IPS DF 6.9 (cell line): ENCODE measurements around the gene GFPT1.
A peak's percentile ranks its signal among the peaks of the same experiment; 100 is the strongest.
"Not testable (repeated sequence)": the region's sequence is repeated elsewhere in the genome, so short reads cannot be mapped to it uniquely, and the experiment has no call there.

Experiments
- DNase-seq: peaks from one replicate; pipeline ENCODE4 v3.0.0-alpha.2; 2013; ENCODE audit warnings: low read depth, low spot score
- H3K27ac ChIP-seq: one replicate; pipeline ENCODE4 v1.5.1; 2013; ENCODE audit warnings: low read length, control low read depth
- H3K27me3 ChIP-seq: 2 replicates; pipeline ENCODE4 v1.6.1; 2013; ENCODE audit warnings: mild to moderate bottlenecking, low read length; ENCODE audit not compliant: control insufficient read depth, insufficient read depth
- H3K36me3 ChIP-seq: 2 replicates; pipeline ENCODE4 v1.6.1; 2013; ENCODE audit warnings: low read length; ENCODE audit not compliant: control insufficient read depth, insufficient read depth
- H3K4me1 ChIP-seq: 2 replicates; pipeline ENCODE4 v1.6.1; 2013; ENCODE audit warnings: low read length; ENCODE audit not compliant: control insufficient read depth, insufficient read depth
- H3K4me3 ChIP-seq: 2 replicates; pipeline ENCODE4 v1.5.1; 2013; ENCODE audit warnings: mild to moderate bottlenecking, low read length
- H3K9me3 ChIP-seq: 2 replicates; pipeline ENCODE4 v1.6.1; 2013; ENCODE audit warnings: low read length, inconsistent platforms; ENCODE audit not compliant: control insufficient read depth, insufficient read depth
- WGBS: extraction: QIAGEN DNeasy Blood & Tissue Kit; methylation state at CpG from one replicate; pipeline ENCODE4 v1.1.7; 2013; ENCODE audit warnings: mixed read lengths, missing lambda C conversion rate; ENCODE audit not compliant: insufficient read length, insufficient coverage; 5-methylcytosine and 5-hydroxymethylcytosine counted together

GFPT1 gene

GRCh38 chr2:69386789-69387734 lies at the start of gene GFPT1:
Gene GFPT1, minus strand, starts transcription at chr2:69387227. Its CDS starts 156 bp downstream, at chr2:69387071.
- H3K4me1 ChIP-seq = no peaks in the 10 kb centered on the region
- H3K27me3 ChIP-seq = no peaks in the 10 kb centered on the region
- no peak within 1 kb of the TSS for H3K27ac ChIP-seq
- H3K4me3 ChIP-seq = peak within 1 kb of the TSS; percentile 99
- DNase-seq = peak; percentile 43
- no CpG with 5 or more reads among the region's 97 CpGs for WGBS
- no peaks in the 10 kb centered on the region for H3K9me3 ChIP-seq
- no peaks in the 10 kb centered on the region for H3K36me3 ChIP-seq

DNA sequence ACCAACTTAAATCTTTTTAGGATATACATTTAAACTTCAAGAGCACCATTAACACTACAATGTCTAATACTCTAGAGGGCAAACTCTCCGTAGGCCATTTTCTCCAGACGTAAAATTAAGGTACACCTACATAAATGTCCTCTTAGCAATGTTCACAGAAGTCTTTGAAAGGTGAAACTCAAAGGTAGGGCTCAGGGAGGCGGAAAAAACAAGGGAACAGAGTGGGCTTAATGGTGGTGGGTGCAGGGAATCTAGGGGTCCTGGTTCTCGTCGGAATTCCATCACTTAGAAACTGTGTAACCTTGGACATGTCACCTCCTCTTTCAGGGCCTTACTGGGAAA lies 49.5 kb upstream of the GFPT1 start:
- WGBS = no CpG with 5 or more reads among the region's 5 CpGs
- no peak overlapping the region for H3K27ac ChIP-seq
- H3K9me3 ChIP-seq = no peaks in the 10 kb centered on the region
- no peaks in the 10 kb centered on the region for H3K36me3 ChIP-seq
- peak overlapping the region; percentile 76; the same call in 1 of the 2 replicates for H3K4me3 ChIP-seq
- no peaks in the 10 kb centered on the region for H3K27me3 ChIP-seq
- peaks cover 3% of the 10 kb centered on the region; the same call in 1 of the 2 replicates for H3K4me1 ChIP-seq
- no peak for DNase-seq

GRCh38 chr2:69434753-69435152 lies 47.7 kb upstream of the GFPT1 start:
- Histone ChIP-seq H3K27ac (no peak overlapping the region), H3K9me3 (no peaks in the 10 kb centered on the region), H3K4me1 (peaks cover 3% of the 10 kb centered on the region; the same call in 1 of the 2 replicates), H3K27me3 (no peaks in the 10 kb centered on the region), H3K36me3 (no peaks in the 10 kb centered on the region), H3K4me3 (no peak overlapping the region)
- no CpG with 5 or more reads among the region's 5 CpGs for WGBS
- DNase-seq = no peak

- no peaks in the 10 kb centered on the region for H3K9me3 ChIP-seq
- no peaks in the 10 kb centered on the region; the same call in 1 of the 2 replicates for H3K4me1 ChIP-seq
- WGBS = no CpG with 5 or more reads among the region's 6 CpGs
- no peaks in the 10 kb centered on the region for H3K36me3 ChIP-seq
- no peak overlapping the region for H3K4me3 ChIP-seq
- no peak overlapping the region for H3K27ac ChIP-seq
- H3K27me3 ChIP-seq = no peaks in the 10 kb centered on the region
- no peak for DNase-seq
These were observed 42.6 kb upstream of the GFPT1 start for GRCh38 chr2:69429491-69430183.

- no peak for DNase-seq
- Histone ChIP-seq H3K4me1 (no peaks in the 10 kb centered on the region), H3K4me3 (no peak overlapping the region), H3K36me3 (no peaks in the 10 kb centered on the region), H3K27ac (no peak overlapping the region), H3K9me3 (no peaks in the 10 kb centered on the region), H3K27me3 (no peaks in the 10 kb centered on the region)
- WGBS = no CpG with 5 or more reads among the region's 2 CpGs
These were observed 42.0 kb upstream of the GFPT1 start for GRCh38 chr2:69428981-69429380.

GRCh38 chr2:69424419-69424818 lies 37.4 kb upstream of the GFPT1 start:
- Histone ChIP-seq H3K4me3 (no peak overlapping the region), H3K27me3 (no peaks in the 10 kb centered on the region), H3K36me3 (no peaks in the 10 kb centered on the region), H3K27ac (no peak overlapping the region), H3K4me1 (no peaks in the 10 kb centered on the region), H3K9me3 (no peaks in the 10 kb centered on the region)
- no CpG with 5 or more reads among the region's 2 CpGs for WGBS
- no peak for DNase-seq

DNA sequence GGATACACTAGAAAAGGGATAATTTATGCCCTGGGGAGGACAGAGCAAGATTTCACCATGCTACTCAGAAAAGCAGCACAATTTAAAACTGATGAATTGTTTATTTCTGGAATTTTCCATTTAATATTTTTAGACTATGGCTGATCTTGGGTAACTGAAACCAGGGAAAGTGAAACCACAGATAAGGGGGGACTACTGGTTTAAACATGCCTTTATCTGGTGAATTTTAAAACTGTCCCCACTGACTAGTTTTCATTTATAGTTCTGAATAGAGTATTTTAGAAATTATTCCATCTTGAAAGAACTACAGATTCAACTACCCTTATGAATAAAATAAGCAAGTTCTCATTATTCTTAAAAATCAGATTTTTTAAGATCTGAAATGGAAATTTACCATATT lies 35.2 kb upstream of the GFPT1 start:
- H3K27ac ChIP-seq = no peak overlapping the region
- H3K9me3 ChIP-seq = no peaks in the 10 kb centered on the region
- H3K4me3 ChIP-seq = no peak overlapping the region
- no peak for DNase-seq
- H3K4me1 ChIP-seq = no peaks in the 10 kb centered on the region
- H3K36me3 ChIP-seq = no peaks in the 10 kb centered on the region
- no peaks in the 10 kb centered on the region for H3K27me3 ChIP-seq

DNA sequence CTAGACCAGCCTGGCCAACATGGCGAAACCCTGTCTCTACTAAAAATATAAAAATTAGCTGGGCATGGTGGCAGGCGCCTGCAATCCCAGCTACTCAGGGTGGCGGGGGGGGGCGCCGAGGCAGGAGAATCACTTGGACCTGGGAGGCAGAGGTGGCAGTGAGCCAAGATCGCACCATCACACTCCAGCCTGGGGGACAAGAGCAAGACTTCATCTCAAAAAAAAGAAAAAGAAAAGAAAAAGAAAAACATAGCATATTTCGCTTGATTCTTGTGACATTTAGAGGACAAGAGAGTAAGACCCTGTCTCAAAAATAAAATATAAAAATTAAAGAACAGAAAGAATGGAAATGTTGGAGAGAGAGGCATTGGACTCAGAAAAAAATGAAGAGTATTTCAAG lies 32.1 kb upstream of the GFPT1 start:
- not testable (repeated sequence) for H3K4me1 ChIP-seq, H3K27ac ChIP-seq, H3K36me3 ChIP-seq, DNase-seq, H3K27me3 ChIP-seq, H3K9me3 ChIP-seq, H3K4me3 ChIP-seq
- WGBS = no CpG with 5 or more reads among the region's 7 CpGs

- Histone ChIP-seq H3K9me3 (no peaks in the 10 kb centered on the region), H3K36me3 (no peaks in the 10 kb centered on the region), H3K27me3 (no peaks in the 10 kb centered on the region), H3K4me1 (no peaks in the 10 kb centered on the region), H3K4me3 (no peak overlapping the region), H3K27ac (no peak overlapping the region)
- no CpG with 5 or more reads among the region's 1 CpG for WGBS
- no peak for DNase-seq
These were observed 29.1 kb upstream of the GFPT1 start for GRCh38 chr2:69416147-69416546.

DNA sequence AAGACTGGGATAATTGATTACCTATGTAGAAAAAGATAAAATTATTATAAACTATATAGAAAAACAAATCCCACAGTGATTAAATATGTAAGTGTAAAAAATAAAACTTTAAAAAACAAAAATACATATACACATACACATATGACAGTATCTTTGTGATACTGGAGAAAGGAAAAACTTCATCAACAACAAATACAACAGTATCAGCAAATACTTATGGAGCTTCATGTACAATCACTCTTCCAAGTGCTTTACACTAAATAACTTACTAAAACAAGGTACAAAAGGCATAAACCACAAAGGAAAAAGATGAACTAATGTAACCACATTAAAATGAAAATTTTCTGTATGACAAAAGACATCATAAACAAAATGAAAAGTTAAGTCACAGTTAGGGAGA lies 24.1 kb upstream of the GFPT1 start:
- Histone ChIP-seq H3K4me3 (no peak overlapping the region), H3K27ac (no peak overlapping the region), H3K36me3 (no peaks in the 10 kb centered on the region; the same call in 1 of the 2 replicates), H3K27me3 (no peaks in the 10 kb centered on the region), H3K4me1 (no peaks in the 10 kb centered on the region), H3K9me3 (no peaks in the 10 kb centered on the region)
- no peak for DNase-seq
